NOMO-1 treated with DMSO at 0.1 percent for 48 hours (cell line): Measurements from ENCODE around the gene CHAF1A.

Experiments used
- DNase-seq: peaks from one replicate; lab custom pipeline; 2025; ENCODE audit not compliant: unreplicated experiment; lab: John Stamatoyannopoulos, UW

Gene CHAF1A

GRCh38 chr19:4403005-4403761 lies 743 bp downstream of the CHAF1A start:
- no peak for DNase-seq

GRCh38 chr19:4405977-4406376 lies 3.5 kb downstream of the CHAF1A start:
- DNase-seq = no peak

- DNase-seq = no peak
Observed at GRCh38 chr19:4406626-4407025, 4.2 kb downstream of the CHAF1A start.

- DNase-seq = no peak
Observed at GRCh38 chr19:4409123-4409933, 6.9 kb downstream of the CHAF1A start.

- no peak for DNase-seq
Observed at GRCh38 chr19:4413588-4413987, 11.1 kb downstream of the CHAF1A start.

GRCh38 chr19:4414144-4414799 lies 11.8 kb downstream of the CHAF1A start:
- no peak for DNase-seq

GRCh38 chr19:4414800-4415321 lies 12.4 kb downstream of the CHAF1A start:
- no peak for DNase-seq

GRCh38 chr19:4415352-4415751 lies 12.9 kb downstream of the CHAF1A start:
- DNase-seq = no peak

GRCh38 chr19:4416268-4416667 lies 13.8 kb downstream of the CHAF1A start:
- DNase-seq = no peak

- no peak for DNase-seq
Observed at GRCh38 chr19:4423416-4424126, 21.1 kb downstream of the CHAF1A start.

GRCh38 chr19:4425537-4425936 lies 23.1 kb downstream of the CHAF1A start:
- no peak for DNase-seq

- DNase-seq = no peak
Observed at GRCh38 chr19:4428326-4428975, 26.0 kb downstream of the CHAF1A start.

GRCh38 chr19:4429256-4429655 lies 26.8 kb downstream of the CHAF1A start:
- no peak for DNase-seq

- no peak for DNase-seq
Observed at GRCh38 chr19:4429771-4430171, 27.3 kb downstream of the CHAF1A start.

- peak; percentile 84 for DNase-seq
Observed at GRCh38 chr19:4430760-4431159, 28.3 kb downstream of the CHAF1A start.

- DNase-seq = no peak
Observed at GRCh38 chr19:4431296-4431695, 28.9 kb downstream of the CHAF1A start.

GRCh38 chr19:4431808-4432674 lies 29.6 kb downstream of the CHAF1A start:
- DNase-seq = peak; percentile 87

- DNase-seq = no peak
Observed at GRCh38 chr19:4432918-4433506, 30.6 kb downstream of the CHAF1A start.

GRCh38 chr19:4434391-4434790 lies 32.0 kb downstream of the CHAF1A start:
- DNase-seq = no peak
